Kidney (tissue), 14 donors: ENCODE results near the gene PEF1. TPM values are rescaled to one million over a fixed set of nuclear protein-coding genes. Genes with fewer than 3 reads are reported as not detected.

Experiments
- DNase-seq, 5 donors: peaks; one replicate each; pipeline ENCODE4 v3.0.0-alpha.2; 2013 to 2020
- FAIRE-seq: peaks from 2 replicates; lab custom pipeline; 2012; peaks lifted over from hg19 to GRCh38; lab: Jason Lieb, UNC
- H3K27ac ChIP-seq, 2 donors: one replicate each; pipeline ENCODE4 v1.7.0; 2013; ENCODE audit warnings: low read depth in 2 of 2, low read length in 2 of 2, inconsistent platforms in 1 of 2
- H3K27me3 ChIP-seq: one replicate; pipeline ENCODE4 v1.7.1; 2013; ENCODE audit warnings: low read length, inconsistent platforms; ENCODE audit not compliant: control insufficient read depth, insufficient read depth
- H3K36me3 ChIP-seq, 3 donors: one replicate each; pipeline versions ENCODE4 v1.7.0 to v1.7.1; 2013; ENCODE audit warnings: low read length in 3 of 3, control low read depth in 1 of 3, inconsistent platforms in 1 of 3; ENCODE audit not compliant: insufficient read depth in 3 of 3, control insufficient read depth in 2 of 3
- H3K4me1 ChIP-seq, 3 donors: one replicate each; pipeline versions ENCODE4 v1.7.0 to v1.7.1; 2013; ENCODE audit warnings: low read length in 3 of 3, inconsistent platforms in 1 of 3, low read depth in 1 of 3; ENCODE audit not compliant: control insufficient read depth in 2 of 3, insufficient read depth in 2 of 3
- H3K4me3 ChIP-seq, 3 donors: one replicate each; pipeline versions ENCODE4 v1.7.0 to v1.8.1; 2013; ENCODE audit warnings: low read length in 3 of 3, control low read depth in 1 of 3, inconsistent platforms in 1 of 3
- H3K9ac ChIP-seq, 3 donors: one replicate each; pipeline versions ENCODE4 v1.7.0 to v1.7.1; 2013; ENCODE audit warnings: low read length in 3 of 3, control low read depth in 1 of 3, inconsistent platforms in 1 of 3
- H3K9me3 ChIP-seq, 3 donors: one replicate each; pipeline versions ENCODE4 v1.7.0 to v1.7.1; 2013; ENCODE audit warnings: low read length in 3 of 3, control low read depth in 1 of 3, inconsistent platforms in 1 of 3; ENCODE audit not compliant: control insufficient read depth in 2 of 3, insufficient read depth in 1 of 3
- CTCF ChIP-seq: IDR thresholded peaks from 3 replicates; pipeline ENCODE4 v1.5.1; 2012; ENCODE audit warnings: mild to moderate bottlenecking, moderate library complexity, borderline replicate concordance; ENCODE audit not compliant: insufficient read depth; ENCODE audit errors: extremely low read depth
- intact Hi-C: fragments of 100-400 bp; cut with DNase I; formaldehyde crosslinking; loops from one replicate; pipeline ENCODE4 v1.11.1; 2022
- polyA plus RNA-seq: library from polyadenylated mRNA; stranded (reverse); fragments of 350-450 nt; fragmentation: Illumina TruSeq; extraction: RNeasy Lipid Tissue Mini Kit (QIAGEN cat#74804); gene quantifications from one replicate; pipeline ENCODE4 v1.2.3, GENCODE V29; 2014; ENCODE audit warnings: low read depth, low replicate concordance; ENCODE audit not compliant: insufficient read depth
- total RNA-seq: library from RNA; stranded (reverse); fragmentation: NEBNext Ultra II Directional; extraction: Animal tissue kit (Norgen Biotek cat#: 25700); gene quantifications from one replicate; pipeline ENCODE4 v1.2.1, GENCODE V29; 2021
- donor health status: control.
- donor health status: control.
- donor health status: control.
- donor health status: control.
- donor health status: control.
- donor health status: DM: yes; HTN: yes; CAD: no.
- donor health status: Normal renal cell carcinoma (clear cell type).

PEF1 gene
- total and polyA plus RNA-seq, 2 donors from 2014 or later = 69.0 to 120 TPM

DNA sequence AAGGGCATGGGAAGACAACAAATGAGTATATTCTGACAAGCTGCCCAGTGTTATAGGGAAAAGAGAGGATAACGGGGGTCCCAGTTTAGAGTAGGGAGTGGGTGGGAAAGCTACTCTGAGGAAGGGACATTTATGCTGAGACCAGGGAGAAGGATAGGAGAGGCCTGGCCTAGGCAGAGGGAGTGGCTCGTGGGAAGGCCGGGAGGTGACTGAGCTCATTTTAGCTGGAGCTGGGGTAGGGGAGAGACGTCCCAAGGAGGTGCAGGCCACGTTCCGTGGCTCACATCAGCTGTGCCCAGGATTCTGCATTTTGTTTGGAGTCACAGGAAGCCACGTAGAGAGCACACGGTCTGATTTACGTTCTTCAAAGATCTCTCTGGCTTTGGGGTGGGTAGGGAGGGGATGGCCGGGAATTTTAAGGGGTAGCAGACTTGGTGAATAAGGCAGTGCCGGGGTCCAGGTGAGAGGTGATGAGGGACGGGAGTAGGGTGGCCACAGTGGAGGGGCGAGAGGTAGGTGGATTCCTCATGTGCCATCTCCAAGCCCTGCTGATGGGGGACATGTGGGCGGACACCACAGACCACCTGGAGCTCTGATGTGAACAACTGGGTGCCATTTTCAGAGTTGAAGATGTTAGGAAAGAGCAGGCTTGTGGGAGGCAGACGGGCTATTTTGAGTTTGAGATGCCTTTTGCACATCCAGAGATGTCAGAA is 63.6 kb downstream of the PEF1 start:
- Histone ChIP-seq H3K4me3 (peak overlapping the region in 1 of 3 donors; percentile 66), H3K36me3 (peaks cover 0 to 28% (median 13%) of the 10 kb centered on the region in 3 donors), H3K27ac (peak overlapping the region; percentile 82 to 92), H3K4me1 (peaks cover 5 to 63% (median 61%) of the 10 kb centered on the region in 3 donors), H3K9me3 (no peaks in the 10 kb centered on the region), H3K9ac (peak overlapping the region in 1 of 3 donors; percentile 30), H3K27me3 (no peaks in the 10 kb centered on the region)
- TF ChIP-seq CTCF = no peak
- no peak for FAIRE-seq
- intact Hi-C loops = no loop called here
- DNase-seq = peak in 1 of 5 donors; percentile 58

DNA sequence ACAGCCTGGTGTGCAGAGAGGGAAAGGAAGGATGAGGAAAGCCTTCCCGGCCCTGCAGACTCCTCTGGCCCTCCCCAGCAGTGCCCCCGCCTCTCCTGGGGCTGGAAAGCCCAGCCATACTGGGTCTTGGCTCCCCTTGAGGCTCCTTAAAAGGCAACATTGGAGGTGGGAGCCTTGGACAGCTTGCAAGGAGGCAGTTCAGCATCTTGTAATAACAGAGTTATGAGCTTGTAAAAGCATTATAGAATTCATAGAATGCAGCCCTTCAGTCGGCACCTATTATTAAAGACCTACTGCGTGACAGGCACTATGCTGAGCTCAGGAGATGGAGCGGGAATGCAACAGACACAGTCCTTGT is 64.2 kb downstream of the PEF1 start:
- peak overlapping the region; percentile 82 to 92 for H3K27ac ChIP-seq

More for the DNA sequence above, 64.2 kb downstream of the PEF1 start:
- TF ChIP-seq CTCF = no peak
- H3K4me1 ChIP-seq = peaks cover 5 to 64% (median 60%) of the 10 kb centered on the region in 3 donors
- H3K27me3 ChIP-seq = no peaks in the 10 kb centered on the region
- intact Hi-C loops = no loop called here
- H3K4me3 ChIP-seq = peak overlapping the region in 2 of 3 donors; percentile 7 to 66
- peaks cover 0 to 23% (median 13%) of the 10 kb centered on the region in 3 donors for H3K36me3 ChIP-seq
- H3K9ac ChIP-seq = peak overlapping the region in 1 of 3 donors; percentile 30
- no peaks in the 10 kb centered on the region for H3K9me3 ChIP-seq
- no peak for FAIRE-seq
- no peak for DNase-seq

Other genes starting within 250 kb of the PEF1 start
- 126 TPM for gene SERINC2, start 231.7 kb downstream of the PEF1 start, total RNA-seq
- gene SERINC2, start 231.7 kb downstream of the PEF1 start, polyA plus RNA-seq = 99.2 TPM
- gene TINAGL1, start 68.4 kb downstream of the PEF1 start, total RNA-seq = 246 TPM
- gene TINAGL1, start 68.4 kb downstream of the PEF1 start, polyA plus RNA-seq = 171 TPM
- 0.35 TPM for gene HCRTR1, start 27.2 kb downstream of the PEF1 start, total RNA-seq
- gene HCRTR1, start 27.2 kb downstream of the PEF1 start, polyA plus RNA-seq = not detected
- 29.0 TPM for gene COL16A1, start 59.1 kb upstream of the PEF1 start, total RNA-seq
- 9.2 TPM for gene COL16A1, start 59.1 kb upstream of the PEF1 start, polyA plus RNA-seq
- gene ADGRB2, start 119.5 kb upstream of the PEF1 start, total RNA-seq = 3.2 TPM
- 5.3 TPM for gene ADGRB2, start 119.5 kb upstream of the PEF1 start, polyA plus RNA-seq
- 0.98 TPM for gene SPOCD1, start 171.1 kb upstream of the PEF1 start, total RNA-seq
- 0.22 TPM for gene SPOCD1, start 171.1 kb upstream of the PEF1 start, polyA plus RNA-seq